HG02759 (cell line): Measurements from ENCODE around the gene DNAH3.
"Not testable (repeated sequence)": the region's sequence is repeated elsewhere in the genome, so short reads cannot be mapped to it uniquely, and the experiment has no call there.

Experiments
- ATAC-seq: cut with Tn5 transposase; IDR thresholded peaks from one replicate; pipeline ENCODE4 v1.9.1; 2021; ENCODE audit warnings: mild to moderate bottlenecking, moderate library complexity; ENCODE audit not compliant: unreplicated experiment

The DNAH3 gene

DNA sequence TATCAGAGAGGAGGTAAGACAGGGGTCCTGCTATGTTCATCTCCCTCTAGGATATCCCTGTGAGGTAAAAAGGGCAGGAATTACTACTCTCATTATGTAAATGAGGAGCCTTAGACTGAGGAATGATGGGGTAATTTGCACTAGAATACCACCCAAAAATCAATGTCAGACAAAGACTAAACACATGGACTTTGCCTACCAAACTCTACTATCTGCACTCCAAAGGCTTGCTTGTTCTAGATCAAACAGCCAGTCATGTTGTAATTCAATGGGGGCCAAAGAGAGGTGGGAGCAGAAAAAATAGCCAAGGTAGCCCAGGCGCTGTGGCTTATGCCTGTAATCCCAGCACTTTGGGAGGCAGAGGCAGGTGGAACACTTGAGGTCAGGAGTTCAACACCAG, 129.3 kb downstream of the DNAH3 start:
- no peak for ATAC-seq

GRCh38 chr16:21009815-21010214, 140.8 kb downstream of the DNAH3 start:
- no peak for ATAC-seq

DNA sequence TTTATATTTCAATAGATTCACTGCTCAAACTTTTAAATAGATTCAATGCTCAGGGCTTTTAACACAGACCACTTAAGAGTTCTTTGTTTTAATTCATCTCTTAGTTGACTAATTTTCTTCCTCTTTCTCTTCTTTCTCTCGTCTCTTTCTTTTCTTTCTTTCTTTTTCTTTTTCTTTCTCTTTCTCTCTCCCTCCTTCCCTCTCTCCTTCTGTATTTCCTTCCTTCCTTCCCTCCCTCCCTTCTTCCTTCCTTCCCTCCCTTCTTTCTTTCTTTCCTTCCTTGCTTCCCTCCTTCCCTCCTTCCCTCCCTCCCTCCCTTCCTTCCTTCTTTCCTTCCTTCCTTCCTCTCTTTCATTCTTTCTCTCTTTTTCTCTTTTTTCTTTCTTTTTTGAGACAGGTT, 145.6 kb downstream of the DNAH3 start:
- ATAC-seq, result no peak

GRCh38 chr16:21001262-21001661, 149.4 kb downstream of the DNAH3 start:
- no peak for ATAC-seq

DNA sequence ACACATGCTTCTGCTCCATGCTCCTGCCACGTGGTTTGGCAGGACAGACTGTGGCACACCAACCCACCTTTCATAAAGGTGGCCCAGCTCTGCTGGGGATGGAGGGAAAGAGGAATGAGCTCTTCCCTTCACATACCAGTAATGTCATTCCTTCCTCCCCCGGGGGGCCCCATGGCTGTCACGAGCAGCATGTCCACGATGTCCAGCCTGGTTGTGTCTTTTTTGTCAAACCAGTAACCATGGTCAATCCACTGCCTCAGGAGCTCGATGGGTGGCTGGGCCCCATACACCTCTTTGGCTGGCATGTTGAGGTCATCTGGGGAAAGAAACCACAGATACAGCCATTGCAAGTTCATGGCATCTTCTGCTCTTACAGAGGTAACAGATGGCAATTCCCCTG, 153.5 kb downstream of the DNAH3 start:
- no peak for ATAC-seq

- ATAC-seq, result no peak
Observed at GRCh38 chr16:20995711-20996110, 154.9 kb downstream of the DNAH3 start.

- not testable (repeated sequence) for ATAC-seq
Observed at GRCh38 chr16:20989496-20990070, 161.1 kb downstream of the DNAH3 start.

DNA sequence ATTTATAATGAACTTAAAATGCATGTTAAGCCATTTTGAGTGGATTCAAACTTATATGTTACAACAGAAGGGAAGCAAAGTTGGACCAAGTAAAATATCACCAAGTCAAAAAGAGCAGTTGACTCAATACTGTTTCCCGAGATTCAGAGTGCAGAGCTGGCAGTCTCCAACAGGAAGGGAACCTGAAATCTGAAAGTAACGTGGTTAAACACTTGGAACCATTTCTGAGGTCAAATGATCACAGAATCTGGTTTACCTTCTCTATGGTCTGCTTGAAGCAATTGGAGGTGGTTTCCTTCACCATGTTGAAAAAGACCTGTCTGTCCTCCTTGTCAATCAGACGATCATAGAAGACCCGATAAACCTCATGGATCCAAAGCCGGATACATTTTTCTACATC, 163.6 kb downstream of the DNAH3 start:
- ATAC-seq, result no peak

DNA sequence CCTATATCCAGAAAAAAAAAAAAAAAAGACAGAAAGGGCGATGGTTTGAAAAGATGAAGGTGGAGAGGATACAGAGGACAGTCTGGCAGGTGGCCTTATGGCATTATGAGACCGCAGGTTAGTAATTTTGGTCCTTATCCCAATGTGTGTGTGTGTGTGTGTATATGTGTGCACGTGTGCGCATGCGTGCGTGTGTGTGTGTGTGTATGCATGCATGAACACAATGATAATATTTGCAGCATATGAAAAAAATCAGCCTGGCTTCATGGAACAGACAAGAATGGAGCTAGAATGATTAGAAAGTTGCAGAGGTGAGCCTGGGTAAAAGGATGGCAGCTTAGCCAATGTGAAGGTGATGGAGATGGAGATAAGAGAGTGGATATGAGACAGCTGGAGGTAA, 166.6 kb downstream of the DNAH3 start:
- no peak for ATAC-seq

- no peak for ATAC-seq
Observed at GRCh38 chr16:20976576-20976975, 174.1 kb downstream of the DNAH3 start.

DNA sequence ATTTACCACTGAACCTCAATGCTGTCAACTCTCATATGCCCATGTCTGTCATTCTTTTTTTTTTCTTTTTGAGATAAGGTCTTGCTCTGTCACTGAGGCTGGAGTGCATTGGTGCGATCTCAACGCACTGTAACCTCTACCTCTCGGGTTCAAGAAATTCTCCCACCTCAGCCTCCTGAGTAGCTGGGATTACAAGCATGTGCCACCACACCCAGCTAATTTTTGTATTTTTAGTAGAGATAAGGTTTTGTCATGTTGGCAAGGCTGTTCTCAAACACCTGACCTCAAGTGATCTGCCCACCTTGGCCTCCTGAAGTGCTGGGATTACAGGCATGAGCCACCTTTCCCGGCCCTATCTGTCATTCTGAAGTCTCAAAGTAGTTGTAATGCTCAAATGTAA, 177.4 kb downstream of the DNAH3 start:
- ATAC-seq, result not testable (repeated sequence)

- no peak for ATAC-seq
Observed at GRCh38 chr16:20971401-20971800, 179.2 kb downstream of the DNAH3 start.

DNA sequence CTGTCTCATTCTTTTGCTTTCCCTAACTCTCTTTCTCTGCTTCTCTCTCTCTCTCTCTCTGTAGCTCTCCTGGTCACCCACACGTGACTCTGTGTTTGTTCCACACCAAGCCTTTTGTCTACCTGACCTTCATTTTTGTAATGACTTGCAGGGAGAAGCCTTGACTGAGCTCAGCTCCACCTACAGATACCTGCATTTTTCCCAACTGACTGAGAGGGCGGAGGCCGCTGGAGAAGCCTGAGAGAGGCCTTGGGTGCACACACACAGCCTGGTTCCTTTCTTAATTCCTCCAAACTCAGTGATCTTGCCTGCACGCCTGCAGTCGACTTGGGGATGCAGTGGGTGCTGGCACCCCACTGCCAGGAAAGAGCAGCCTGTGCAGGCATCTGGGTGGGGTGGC, 181.3 kb downstream of the DNAH3 start:
- no peak for ATAC-seq

GRCh38 chr16:20968765-20969164, 181.9 kb downstream of the DNAH3 start:
- ATAC-seq, result no peak

DNA sequence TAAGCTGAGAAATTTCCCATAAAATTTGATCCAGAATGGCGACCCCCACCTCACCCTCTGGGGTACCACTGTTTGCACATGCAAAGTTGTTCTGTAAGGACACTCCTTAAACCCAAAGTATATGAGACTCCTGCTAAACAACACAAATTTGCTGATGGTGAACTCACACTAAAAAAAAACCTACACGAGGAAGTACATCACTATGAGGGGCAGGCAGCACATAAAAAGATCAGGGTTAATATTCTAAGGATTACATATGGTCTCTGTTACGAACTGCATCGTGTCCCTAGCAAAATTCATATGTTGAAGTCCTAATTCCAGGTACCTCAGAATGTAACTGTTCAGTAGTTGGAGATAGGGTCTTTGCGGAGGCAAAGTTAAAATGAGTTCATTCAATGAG, 189.7 kb downstream of the DNAH3 start:
- ATAC-seq, result no peak

- ATAC-seq, result no peak
Observed at GRCh38 chr16:20957153-20957552, 193.5 kb downstream of the DNAH3 start.

DNA sequence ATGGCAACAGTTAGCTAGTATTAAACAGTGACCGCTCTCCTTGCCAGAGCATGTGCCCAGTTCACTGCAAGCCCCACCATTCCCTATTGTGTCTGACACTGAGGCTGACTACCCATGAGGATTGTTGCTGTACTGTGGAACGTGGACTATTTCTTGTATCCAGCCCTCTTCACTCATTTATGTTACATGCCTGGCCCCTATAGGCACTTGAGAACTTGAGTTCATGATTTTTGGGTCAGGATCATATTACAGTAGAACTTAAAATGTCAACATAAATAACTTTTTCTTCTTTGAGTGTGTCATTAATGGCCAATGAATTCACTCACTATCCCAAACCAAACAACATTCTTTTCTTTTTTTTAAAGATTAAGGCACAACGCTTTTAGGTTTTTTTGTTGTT, 194.3 kb downstream of the DNAH3 start:
- ATAC-seq, result no peak

DNA sequence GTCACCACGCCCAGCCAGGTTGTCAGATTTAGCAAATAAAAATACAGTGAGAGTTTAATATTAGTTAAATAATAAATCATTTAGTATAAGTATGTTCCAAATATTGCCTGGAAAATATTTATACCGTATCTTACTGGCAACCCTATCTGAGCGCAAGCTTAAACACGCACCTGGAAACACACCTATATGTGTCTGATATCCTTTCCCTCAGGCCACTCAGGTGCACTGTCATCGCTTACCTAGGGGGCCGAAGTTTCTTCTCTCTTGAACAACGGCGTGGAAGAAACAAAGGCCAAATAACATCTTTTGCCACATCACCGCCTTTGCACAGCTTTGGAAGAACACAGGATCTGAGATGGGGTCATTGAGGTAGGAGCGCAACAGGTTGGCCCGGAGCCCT, 196.1 kb downstream of the DNAH3 start:
- no peak for ATAC-seq

- no peak for ATAC-seq
Observed at GRCh38 chr16:20952139-20952920, 198.3 kb downstream of the DNAH3 start.

DNA sequence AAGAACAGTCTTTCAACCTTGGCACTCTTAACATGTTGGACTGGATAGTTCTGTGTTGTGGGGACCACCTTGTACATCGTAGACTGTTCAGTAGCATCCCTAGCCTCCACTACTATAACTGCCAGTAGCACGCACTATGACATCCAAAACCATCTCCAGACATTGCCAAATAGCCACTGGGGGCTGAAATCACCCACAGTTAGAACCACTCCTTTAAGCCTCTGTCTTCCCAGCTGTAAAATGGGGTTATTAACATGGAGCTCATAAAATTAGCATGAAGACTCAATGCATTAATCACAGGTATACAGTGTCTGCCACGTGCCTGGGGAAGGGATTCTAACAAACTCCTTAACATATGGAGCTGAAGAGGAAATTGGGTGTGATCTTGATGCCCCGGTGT, 200.4 kb downstream of the DNAH3 start:
- ATAC-seq, result no peak

DNA sequence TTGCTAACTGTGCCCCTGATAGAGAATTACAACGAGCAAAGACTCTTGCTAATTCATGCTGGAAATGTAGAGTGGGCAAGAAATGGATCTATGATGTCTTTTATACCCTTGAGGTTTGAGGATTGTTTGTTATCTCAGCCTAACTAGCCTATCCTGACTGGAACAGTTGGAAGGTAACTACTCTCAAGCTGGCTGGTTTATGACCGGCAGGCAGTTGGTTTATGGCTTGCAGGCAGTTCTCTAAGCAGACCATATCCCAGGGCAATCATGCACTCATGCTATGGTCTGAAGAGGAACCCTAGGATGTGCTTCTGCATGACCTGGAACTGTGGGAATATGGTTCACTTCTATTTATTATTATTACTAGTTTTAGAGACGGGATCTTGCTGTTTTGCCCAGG, 201.0 kb downstream of the DNAH3 start:
- ATAC-seq, result no peak

DNA sequence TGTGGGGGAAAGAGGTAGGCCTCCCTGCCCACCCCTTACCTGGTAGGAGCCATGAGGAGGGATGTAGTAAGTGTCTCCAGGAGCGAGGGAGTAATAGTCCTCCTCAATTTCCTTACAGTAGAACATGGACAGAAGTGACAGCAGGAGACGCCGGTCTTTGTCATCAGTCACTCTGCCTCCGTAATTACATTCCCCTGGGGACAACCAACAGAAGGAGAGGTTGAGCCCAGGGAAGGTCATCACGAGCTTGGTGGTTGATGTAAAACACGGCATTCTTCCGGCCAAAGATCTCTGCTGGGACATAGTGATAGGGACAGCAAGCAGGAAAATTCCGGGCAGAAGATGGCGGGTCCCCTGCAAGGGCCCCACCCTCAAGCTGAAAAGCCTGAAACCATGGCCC, 202.2 kb downstream of the DNAH3 start:
- ATAC-seq, result no peak
